NCI-H510A treated with DMSO at 0.1 percent for 48 hours (cell line): ENCODE data around the gene TMEM132E.

Experiments used
- DNase-seq: peaks from one replicate; lab custom pipeline; 2025; lab: John Stamatoyannopoulos, UW

The TMEM132E gene

DNA sequence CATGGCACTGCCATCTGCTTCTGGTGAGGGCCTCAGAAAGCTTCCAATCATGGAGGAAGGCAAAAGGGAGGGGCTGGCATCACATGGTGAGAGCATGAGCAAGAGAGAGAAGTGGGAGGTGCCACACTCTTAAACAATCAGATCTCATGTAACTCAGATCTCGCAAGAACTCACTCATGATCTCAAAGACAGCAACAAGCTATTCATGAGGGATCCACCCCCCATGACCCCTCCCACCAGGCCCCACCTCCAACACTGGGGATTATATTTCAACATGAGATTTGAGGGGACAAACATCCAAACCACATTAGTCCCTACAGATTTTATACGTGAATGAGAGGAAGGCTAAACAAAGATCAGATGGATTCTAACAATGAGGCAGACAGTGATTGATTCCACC, 8.9 kb upstream of the TMEM132E start:
- DNase-seq = no peak

DNA sequence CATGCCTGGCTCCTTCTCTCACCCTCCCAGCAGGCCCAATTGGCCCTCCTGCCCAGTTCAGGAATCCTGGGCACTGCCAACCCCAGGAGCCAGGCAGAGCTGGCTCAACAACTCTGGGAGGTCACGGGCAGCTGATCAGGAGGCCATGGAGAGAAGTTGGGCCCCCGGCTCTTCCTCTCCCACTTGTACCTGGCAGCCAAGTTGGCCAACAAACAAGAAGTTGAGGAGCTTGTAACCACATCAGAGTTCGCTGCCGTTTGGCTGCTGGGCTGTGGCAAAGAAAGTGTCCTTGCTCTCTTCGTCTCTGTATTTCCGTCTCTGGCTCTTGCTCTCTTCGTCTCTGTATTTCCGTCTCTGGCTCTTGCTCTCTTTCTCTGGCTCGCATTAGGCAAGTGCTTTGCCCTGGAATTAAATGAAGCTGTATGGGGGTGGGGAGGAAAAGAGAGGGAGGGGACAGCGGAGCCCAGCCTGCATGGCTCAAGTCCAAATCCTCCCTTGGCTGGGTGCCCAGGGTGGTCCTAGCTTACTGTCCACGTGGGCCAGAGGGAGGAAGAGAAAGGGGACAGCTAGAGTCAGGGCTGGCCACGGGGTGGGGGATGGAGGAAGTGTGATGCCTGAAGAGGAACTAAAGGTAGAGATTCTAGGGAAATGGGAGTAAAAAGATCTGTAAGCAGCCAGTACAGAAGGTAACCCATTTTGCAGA, 7.8 kb upstream of the TMEM132E start:
- DNase-seq = no peak

DNA sequence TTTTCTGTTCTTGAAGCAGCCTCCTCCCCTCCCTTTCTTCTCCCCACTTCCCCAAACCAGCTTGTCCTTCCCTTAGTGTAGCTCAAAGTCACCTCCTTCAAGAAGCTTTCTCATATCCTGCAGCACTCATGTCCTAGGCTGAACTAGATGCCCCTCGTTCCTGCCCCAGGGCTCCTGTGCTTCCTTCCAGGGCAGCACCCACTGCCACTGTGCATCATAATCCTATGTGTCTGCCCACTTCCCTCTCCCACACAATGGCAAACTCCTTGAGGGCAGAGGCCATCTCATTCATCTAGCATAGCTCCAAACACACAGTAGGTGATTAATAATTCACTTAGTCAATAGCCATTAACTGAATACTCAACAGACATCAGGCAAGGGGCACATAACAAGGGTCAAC, 6.9 kb upstream of the TMEM132E start:
- no peak for DNase-seq

DNA sequence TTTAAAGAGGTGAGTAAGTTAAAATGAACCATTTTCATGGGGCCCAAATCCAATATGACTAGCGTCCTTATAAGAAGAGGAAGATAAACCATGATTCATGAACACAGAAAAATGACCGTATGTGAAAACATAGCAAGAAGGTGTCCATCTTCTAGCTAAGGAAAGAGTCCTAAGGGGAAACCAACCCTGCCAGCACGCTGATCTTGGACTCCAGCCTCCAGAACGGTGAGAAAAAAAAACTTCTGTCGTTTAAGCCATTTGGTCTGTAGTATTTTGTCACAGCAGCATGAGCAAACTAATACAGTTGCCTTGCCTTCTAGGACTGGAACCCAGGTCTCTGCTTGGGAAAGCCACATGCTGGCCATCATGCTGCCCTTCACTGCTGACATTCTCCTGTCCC, 4.2 kb upstream of the TMEM132E start:
- no peak for DNase-seq

DNA sequence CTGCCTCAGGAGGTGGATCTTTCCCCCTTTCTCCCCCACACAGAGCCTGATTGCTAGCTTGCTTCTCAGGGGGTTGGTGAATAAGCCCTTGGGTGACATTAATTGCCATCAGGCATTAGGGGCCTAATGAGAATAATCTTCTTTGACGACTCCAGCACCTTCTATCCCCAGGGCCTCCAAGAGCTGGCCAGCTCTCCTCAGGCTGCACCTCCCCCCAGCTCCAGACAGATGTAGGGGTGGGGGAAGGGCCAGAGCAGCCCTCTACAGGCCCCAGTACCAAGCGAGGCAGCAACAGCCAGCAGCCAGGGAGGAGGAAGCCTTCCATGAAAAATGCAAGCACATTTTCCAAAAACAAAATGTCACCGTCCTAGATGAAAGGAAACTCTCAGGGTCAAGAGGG, 1.4 kb upstream of the TMEM132E start:
- no peak for DNase-seq

DNA sequence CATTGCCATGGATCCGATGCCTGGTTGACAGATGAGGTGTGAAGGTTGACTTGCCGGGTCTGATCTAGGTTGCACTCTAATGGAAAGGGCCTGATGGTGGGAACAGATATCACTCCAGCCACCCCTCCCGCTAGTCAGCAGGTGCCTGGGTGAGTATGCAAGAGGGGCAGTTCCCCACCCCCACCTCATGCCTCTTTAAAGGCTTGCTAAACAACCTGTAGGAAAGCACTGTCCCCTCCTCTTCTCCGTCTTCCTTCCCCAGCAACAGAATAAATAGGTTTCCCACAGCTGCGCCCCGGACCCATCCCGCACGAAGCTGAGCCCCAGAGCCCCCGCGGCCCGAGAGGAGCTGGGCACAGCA, 746 bp upstream of the TMEM132E start:
- no peak for DNase-seq

DNA sequence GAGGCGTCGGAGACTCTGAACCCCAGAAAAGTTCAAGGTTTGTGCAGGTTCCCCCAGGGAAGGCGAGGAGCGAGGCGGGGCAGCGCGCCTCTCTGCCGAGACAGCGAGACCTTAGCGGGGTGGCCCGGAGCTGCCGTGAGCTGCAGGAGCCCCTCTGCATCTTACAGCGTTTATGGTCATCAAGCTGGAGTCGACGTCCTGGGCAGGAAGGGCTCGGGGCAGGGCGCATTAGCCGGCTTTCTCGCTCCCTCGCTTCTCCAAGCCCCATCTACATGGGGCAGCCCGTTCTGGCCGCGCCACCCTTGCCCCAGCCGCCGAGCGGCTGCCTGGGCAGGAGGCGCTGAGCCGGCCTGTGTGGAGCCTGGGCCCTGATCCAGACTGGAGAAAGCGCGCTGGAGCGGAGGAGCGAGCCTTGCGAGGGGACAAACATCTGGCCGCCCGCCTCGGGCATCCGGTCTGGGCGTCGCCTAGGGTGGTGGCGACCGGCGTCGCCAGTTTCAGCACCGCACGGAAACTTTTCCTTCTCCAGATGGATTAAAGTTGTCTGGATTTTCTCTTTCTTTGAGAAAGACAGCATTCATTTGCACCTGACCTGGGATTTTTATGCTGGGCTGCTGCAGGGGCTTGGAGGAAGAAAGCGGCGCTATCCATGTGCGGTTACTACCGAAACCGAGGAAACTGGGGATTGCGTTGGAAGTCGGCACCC, 750 bp downstream of the TMEM132E start:
- no peak for DNase-seq

DNA sequence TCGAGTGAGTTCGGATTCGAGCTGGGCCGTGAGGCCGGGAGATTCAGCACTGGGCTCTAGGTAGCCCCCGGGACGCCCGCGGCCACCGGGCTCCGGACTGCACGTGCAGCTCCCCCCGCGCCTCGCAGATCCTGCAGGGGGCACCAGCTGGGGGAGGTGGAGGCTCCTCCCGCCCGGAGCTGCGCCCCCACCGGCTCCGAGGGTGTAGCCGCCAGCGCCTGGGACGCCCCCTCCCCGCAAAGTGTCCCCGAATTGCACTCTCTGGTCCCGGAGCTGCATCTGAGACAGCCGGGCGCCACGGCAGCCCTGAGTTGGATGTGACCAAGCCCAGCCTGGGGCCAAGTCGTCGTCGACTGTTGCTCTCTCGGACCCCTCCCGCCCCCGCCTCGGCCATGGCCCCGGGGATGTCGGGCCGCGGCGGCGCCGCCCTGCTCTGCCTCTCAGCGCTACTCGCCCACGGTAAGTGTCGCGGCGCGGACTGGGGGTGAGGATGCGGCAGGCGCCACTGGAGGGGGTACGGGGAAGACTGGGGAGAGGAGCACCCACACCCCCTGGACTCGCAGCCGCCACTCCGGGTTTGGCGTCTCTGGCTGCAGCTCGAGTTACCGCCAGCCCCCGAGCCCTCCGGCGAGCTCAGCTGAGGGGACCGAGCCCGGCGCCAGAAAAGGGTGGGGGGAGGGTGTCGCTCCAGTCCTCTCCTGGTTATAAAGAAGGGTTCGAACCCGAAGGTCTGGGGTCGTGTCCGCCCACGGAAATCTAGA, 1.5 kb downstream of the TMEM132E start:
- no peak for DNase-seq

DNA sequence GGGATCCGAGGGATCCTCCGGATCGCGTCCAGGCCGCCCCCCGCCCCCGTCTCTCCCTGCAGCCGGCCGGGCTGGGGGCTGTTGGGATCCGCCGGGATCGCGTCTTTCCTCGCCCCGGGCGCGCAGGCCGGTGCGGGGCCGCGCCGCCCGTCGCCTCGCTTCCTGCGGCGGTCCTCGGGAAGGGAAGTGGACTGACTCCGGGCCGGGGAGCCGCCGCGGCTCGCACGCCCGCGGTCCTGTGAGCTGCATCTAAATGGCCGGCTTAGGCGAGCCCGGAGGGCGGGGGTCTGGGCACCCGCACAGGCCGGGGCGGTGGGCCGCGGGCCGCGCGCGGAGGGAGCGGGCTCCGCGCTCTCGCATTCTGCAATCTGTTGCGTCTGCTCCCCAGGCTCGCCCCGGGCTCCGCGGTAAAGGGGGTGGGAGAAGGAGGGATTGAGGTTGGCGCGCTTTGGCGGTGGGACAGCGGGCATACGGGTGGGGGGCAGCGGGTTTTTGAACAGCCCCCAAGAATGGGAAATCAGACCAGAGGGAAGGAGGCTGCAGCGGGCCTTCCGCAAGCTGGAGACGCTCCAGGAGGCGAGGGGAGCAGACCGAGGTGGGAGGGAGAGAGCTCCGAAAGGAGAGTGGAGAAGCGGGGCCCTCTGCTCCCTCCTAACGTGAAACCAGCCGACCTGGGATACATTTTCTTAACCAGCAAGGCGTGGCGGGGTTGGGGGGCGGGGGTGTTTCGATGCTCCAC, 2.2 kb downstream of the TMEM132E start:
- DNase-seq = no peak

DNA sequence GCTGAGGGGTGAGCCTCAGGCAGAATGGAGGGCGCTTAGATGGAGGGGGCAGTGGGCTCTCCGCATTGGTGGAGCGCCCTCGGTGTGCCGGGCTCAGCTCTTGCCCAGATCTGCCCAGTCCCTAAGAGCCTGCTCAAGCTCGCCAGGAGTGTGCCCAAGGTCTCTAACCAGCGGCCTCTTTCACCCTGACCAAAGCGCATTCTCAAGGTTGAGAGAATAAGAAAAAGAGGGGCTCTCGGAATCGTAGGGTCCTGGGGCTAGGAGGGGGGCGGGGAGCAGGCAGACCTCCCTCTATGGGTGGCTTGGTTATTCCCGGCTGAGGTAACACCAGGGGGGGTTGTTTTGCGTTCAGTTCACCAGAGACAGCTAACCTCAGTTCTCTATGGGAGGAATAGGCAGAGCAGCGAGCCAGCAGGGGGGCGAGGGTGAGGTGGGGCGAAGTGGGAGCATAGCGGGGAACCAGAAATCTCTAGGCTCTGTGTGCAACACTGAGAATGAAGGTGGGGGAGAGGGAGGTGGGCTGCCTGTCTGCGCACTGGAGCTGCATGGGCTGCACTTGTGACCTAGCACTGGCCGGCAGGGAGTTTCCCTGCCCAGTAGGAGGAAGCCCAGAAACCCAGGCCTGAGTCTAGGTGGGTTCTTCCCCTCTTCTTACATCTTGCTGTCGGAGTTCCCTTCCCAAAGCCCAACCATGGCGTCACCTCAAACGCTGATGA, 3.0 kb downstream of the TMEM132E start:
- no peak for DNase-seq

DNA sequence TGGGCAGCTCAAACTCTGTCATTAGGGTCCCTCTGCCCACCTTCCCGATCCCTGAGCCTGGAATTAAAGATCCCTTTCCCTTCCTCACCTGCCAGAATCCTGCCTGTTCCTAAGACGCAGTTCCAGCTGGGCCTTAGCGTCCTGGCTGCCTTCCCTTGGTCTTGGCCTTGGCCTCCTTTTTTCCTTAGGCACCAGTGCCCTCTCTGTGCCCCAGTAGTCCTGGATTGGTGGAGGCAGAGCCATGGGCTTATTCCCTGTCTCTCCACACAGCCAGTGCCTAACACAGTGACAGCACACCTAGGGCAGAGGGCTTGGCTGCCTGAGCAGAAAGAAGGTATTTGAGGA, 3.5 kb downstream of the TMEM132E start:
- DNase-seq = no peak

DNA sequence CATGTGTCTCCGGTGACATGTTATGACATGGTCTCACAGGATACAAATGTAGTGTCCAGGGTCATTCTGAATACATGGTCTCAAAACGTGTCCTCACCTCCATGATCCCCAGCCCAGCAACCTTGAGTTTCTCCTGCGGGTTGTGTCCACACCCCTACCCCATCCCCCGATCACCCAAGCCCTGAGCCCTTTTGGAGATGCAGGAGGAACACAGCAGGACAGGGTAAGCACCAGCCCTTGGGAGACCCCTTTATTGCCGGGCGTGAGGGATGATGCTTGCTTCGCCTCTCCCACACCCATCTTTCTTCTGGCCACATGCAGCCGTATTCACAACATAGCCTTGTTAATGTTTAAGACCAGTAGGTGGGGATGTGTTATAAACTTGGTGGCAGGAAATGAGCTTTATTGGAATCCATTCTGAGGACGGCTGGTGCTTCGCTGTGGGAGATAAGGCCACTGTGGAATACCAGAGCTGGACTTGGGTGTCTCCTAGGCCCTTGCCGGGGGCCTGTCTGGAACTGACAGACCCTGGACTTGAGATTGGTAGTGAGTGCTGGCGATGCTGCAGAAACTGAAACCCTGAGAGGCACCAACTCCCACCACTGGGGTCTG, 5.5 kb downstream of the TMEM132E start:
- no peak for DNase-seq

DNA sequence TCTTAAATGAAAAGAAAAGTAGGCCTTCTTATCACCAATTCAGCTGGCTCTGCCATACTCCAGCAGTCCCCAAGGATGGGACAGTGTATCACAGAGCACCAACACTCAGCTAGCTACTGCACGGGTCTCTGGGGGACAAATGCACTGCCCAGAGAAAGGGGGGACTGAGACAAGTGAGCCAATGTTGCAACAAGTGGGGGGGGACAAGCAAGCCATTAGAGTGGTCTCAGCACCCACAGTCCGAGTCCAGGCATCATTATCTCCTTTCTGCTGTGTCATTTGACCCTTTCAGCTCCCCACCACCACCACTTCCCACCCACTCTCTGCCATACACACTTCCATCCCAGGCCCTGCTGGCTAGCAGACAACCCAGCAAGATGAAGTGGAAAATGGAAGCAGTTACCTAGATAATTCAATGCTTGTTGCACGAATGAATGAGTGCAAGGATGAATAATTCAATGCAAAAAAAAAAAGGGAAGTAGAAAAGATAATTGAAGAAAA, 7.0 kb downstream of the TMEM132E start:
- no peak for DNase-seq

DNA sequence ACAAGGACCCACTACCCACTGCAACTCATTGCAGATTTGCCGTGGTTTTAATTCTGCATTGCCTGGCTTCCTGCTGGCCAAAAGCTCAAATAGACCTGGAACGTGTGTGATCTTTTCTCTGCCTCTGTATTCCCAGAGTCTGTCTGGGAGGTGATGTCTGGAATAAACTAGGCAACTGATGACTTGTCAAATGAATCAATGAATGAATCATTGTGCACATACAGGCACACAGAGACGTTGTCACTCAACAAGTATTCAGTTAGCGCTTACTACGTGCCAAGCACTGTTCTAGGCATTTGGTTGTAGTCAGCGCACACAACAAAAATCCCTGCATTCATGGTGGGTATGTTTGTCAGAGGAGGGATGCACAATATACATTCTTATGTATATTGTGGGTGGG, 8.9 kb downstream of the TMEM132E start:
- no peak for DNase-seq

DNA sequence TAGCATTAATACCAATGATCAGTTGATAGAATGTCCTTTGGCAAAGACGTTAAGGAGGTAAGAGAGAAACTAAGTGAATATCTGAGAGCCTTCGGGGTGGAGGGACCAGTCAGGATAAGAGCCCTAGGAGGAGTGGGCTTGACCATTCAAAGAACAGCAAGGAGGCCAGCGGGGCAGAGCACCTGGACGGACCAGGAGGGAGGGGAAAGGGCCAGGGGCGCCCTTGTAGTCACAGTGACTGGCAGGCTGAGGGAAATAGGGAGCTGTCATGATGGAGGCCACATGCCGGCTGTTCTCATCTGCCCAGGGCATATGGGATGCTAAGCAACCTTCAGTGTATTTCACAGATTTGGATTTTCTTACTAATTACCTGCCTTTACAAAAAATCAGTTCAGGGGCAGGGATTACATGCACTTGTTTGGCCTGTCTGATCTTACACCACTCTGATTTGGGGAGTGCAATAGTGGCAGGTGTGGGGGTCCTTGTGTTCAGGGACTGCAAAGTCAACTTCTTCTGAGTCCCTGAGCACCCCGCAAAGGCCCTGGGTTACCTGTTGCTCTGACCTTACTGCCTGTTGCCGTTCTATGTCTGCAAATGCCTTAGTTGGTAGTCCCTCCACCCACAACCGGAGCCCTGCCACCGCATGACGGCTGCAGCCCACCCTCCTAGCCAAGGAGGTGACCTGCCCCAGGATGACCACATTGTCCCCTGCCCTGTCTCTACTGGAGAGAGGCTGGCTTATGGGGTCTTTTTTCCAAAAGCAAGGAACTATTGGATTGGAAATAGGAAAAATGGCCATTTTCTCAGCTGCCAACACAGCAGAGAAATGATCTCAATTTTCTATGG, 10.0 kb downstream of the TMEM132E start:
- no peak for DNase-seq

DNA sequence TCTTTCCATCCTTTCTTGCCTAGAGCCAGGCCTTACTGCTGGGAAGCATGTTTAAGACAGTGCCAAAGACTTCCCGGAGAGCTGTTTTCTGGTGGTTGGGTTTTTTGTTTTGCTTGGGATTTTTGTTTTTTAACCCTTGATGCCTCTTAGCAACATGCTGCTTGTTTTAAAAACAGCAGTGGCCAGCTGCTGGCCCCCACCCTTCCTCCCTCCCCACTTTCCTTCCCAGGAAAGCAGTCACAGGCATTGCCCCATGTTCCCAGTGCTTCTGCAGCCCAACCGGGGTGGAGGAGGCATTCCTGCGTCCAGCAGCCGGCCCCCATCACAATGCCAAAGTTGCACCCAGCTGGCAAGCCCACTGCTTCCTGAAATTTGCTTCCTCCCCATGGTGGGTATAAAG, 12.6 kb downstream of the TMEM132E start:
- no peak for DNase-seq

DNA sequence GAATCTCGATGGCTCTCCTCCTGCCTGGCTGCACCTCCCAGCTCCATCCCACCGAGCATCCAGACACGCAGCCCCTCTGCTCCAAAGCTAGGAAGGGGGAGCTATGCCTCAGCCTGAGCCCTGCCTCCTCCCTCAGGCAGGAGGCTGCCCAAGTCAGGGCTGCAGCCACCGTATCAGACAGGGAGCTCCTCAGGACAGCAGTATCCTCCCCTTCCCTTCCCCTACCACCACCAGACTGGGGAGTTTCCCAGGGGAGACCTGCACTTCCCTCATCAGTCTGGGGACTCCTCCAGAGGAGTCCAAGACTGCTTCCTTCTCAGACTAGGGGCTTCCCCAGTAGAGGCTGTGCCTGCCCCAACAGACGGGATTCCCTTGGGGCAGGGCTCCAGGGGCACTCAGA, 17.5 kb downstream of the TMEM132E start:
- DNase-seq = no peak

DNA sequence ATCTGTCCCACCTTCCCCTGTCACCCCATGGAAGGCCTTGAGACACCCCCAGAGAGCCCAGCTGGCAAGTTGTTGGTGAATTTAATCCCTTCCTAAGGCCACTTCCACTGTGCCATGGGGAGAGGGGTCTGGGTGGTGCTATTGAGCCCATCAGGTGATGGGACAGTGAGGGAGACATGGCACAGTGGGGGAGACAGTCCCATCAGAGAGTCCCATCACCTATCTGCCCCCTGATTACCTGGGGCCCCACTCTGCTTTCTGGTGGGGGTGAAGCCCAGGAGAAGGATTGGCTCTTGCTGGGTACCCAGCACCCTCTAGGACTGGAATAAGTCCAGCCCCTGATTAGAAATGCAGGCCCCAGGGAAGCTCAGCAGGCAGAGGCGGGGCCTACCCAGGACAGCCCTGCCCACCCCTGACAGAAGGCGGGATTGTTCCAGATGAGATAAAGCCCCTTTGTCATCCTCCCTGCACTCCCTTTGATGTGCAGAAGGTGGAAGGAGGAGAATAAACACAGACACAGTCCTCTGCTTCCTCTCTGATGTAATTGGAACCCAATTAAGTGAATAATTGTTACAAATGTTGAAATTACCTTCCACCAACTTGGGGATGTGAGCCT, 18.9 kb downstream of the TMEM132E start:
- no peak for DNase-seq

DNA sequence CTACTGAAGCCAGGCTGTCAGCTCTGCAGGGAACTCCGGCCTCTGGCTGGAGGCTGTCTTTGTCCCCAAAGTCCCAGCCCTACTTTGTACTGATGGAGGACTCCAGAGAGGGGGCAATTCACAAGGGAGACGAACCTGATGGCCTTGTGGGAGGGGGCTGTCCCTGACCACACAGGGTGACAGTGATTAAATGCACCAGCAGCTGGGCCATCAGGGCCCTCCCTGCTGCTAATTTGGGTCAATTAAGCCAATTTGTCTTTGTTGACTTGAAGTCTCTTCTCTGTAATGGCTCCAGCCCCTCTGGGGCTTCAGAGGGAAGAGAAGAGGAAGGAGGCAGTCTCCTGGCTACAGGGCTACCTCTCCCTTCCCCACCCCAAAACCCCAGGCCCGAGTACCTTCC, 22.0 kb downstream of the TMEM132E start:
- no peak for DNase-seq

DNA sequence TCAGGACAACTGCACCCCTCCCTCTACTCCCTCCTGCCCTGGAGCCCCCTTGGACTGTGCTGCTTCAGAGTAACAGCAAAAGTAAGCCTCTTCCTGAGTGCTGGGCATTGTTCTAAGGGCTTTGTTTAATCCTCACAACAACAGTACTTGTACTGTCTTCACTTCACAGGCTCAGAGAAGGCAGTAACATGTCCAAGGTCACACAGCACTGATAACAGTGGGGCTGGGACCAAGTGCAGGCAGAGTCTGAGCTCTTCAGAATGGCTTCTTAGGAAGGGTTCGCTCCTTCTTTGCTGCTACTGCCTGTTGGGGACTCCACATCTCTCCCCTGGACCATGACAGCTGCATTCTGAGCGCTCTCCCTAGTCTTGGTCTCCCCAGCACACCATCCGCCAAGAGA, 24.6 kb downstream of the TMEM132E start:
- DNase-seq = no peak
